Mononuclear cell (primary cell): Measurements from ENCODE around the gene ITGA7. TPM values are rescaled to one million over a fixed set of nuclear protein-coding genes. Genes with fewer than 3 reads are reported as not detected.
A peak's percentile ranks its signal among the peaks of the same experiment; 100 is the strongest.

ENCODE experiments used
- H3K27me3 ChIP-seq: 2 replicates; pipeline ENCODE4 v1.6.0; 2011; ENCODE audit warnings: low read length, control low read depth; ENCODE audit not compliant: insufficient read depth
- H3K4me1 ChIP-seq: 2 replicates; pipeline ENCODE4 v1.5.1; 2011; ENCODE audit warnings: mild to moderate bottlenecking, low read length, control low read depth; ENCODE audit not compliant: insufficient read depth
- H3K4me3 ChIP-seq: 2 replicates; pipeline ENCODE4 v1.5.1; 2011; ENCODE audit warnings: mild to moderate bottlenecking, low read length, moderate library complexity
- H3K9me3 ChIP-seq: 2 replicates; pipeline ENCODE4 v1.5.1; 2011; ENCODE audit warnings: low read depth, mild to moderate bottlenecking, control low read depth, low read length
- total RNA-seq: library from RNA; depleted of rRNA; stranded (reverse); fragments of >200 nt; gene quantifications from one replicate; pipeline ENCODE4 v1.2.3, GENCODE V29; 2012

Gene ITGA7
- total RNA-seq, 1 donor, result 2.0 TPM

DNA sequence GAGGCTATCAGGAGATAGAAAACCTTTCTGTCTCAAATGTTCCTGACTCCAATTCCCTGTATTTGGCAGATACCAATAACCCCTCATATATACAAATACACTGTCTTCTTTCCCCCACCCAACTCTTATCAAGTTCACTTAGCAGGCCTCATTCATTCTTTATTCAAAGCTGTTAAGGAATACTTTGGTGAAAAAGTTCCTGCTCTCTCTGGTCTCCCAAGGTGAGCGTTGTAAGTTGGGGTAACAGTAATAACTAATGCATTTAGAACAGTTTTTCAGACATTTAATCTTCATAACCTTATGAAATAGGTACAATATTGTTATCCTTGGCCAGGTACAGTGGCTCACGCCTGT, 31.3 kb upstream of the ITGA7 start:
- Histone ChIP-seq H3K9me3 (no peaks in the 10 kb centered on the region), H3K4me1 (peaks cover 27% of the 10 kb centered on the region), H3K27me3 (peaks cover 3% of the 10 kb centered on the region), H3K4me3 (peak overlapping the region; percentile 59)

DNA sequence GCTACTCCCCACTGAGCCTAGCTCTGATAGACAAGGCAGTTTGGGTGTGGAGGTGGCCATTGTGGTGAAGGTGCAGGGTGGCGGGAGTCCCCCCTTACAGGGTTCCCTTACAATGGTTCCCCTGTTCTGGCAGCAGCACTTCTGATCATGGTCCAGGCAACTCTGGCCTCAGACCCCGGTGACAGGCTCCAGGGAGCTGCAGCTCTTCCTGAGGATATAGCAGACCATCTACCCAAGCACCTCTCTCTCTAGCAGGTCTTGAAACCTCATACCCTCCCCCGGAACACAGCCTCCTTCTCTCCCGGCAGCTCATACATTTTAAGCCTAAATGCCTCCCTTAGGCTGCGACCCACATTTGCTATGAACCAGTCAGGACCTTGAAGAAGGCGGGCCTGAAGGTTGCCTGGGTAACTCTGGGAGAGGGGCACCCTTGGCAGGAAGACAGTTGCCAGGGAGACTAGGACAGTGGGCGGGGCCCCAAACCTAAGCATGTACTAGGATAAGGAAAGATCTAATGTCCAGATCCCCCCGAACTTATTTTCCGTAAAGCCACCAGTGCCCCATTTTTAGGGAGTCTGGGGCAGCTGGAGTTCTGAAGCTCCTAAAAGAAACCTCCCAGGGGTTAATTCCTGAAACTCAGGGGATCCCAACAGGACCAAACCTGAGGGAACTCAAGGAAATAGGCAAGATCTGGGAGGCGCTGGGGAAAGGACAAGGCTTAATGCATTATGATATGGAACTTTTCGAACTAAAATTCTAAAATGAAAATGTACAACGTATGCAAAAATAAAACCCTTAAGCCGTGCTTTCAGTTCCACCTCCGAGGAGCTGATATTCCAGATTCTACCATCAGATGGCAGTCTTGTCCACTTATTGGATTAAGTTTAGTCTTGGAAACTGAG, 30.7 kb upstream of the ITGA7 start:
- H3K4me3 ChIP-seq, result peak overlapping the region; percentile 59
- peaks cover 2% of the 10 kb centered on the region for H3K27me3 ChIP-seq
- H3K4me1 ChIP-seq, result peaks cover 21% of the 10 kb centered on the region
- no peaks in the 10 kb centered on the region for H3K9me3 ChIP-seq

DNA sequence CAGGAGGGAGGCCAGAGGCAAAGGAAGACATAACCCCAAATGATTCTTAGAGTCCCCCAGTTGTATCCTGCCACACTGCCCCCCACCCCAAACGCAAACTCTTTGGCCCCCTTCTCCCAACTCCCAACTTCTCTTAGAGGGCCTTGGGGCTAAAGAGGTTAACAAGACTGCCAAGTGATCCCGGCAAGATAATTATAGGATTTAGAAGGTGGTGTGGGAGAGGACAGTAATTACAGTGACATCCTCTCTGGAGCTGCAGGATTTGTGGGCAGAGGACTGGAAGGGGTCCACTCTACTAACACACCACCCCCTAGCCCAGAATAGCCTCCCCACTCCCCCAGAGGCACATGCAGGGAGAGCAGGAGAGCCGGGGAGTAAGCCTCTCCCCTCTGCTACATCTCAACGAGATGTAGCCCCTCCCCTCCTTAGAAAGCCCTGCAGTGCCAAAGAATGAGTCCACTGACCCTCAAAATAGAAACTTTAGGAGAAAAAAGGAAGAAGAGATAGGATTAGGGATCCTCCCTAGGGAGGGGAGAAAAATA, 29.9 kb upstream of the ITGA7 start:
- H3K4me1 ChIP-seq, result peaks cover 19% of the 10 kb centered on the region
- H3K9me3 ChIP-seq, result no peaks in the 10 kb centered on the region
- H3K4me3 ChIP-seq, result no peak overlapping the region
- H3K27me3 ChIP-seq, result peaks cover 2% of the 10 kb centered on the region

DNA sequence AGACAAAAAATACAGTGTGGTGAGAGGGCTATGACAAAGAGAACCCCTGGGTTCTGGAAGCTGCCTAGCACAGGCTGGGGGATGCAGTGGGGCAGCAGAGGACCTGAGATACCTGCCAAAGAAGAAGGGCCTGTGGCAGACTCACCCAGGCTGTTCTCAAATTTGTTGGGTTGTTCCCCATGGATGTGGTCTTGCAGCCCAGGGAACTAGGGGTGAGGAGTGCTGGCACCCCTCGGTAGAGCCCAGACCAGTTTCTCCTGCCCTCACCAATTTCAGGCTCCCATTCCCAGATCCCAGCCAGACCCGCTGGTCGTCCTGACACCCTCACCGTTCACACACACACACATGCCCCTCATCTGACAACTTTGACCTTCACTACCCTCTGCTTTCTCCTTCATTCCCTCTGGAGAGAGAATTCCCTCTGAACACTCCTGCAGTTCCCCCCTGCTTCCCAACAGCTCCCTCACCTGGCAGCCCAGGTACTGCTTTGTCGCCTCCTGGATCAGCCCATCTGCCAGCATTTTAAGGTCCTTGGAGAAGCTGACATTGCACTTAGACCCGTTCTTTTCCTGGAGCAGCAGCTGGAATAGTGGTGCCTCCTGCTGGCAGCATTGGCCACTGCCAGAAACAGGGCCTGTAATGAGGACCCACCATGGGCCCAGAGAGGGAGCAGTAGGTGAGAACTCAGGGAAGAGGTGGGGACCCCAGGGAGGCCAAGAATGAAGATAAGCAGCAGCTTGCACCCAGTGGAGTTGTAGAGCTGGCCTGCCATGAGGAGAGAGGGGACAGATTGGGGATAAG, 29.3 kb upstream of the ITGA7 start:
- Histone ChIP-seq H3K27me3 (peaks cover 2% of the 10 kb centered on the region), H3K4me1 (peaks cover 16% of the 10 kb centered on the region), H3K9me3 (no peaks in the 10 kb centered on the region), H3K4me3 (no peak overlapping the region)

DNA sequence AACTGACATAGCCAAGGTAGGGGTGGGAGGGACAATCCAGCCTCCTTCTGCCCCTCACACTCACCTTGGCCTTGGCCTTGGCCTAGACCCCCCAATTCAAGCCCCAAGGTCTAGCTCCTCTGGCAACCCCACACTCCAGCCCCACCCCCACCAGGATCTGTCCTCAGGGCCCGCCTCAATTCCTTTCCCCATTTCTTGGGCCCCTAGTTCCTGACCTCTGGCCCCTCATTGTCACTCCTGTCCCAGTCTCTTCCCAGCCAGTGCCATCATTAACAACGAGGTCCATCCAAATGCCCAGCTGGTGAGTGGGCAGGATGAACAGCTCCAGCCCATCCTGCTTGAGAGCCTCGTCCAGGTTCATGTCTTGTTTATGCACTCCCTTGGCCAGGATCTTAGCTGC, 28.4 kb upstream of the ITGA7 start:
- peaks cover 17% of the 10 kb centered on the region for H3K4me1 ChIP-seq
- no peaks in the 10 kb centered on the region for H3K9me3 ChIP-seq
- H3K27me3 ChIP-seq, result no peaks in the 10 kb centered on the region
- H3K4me3 ChIP-seq, result no peak overlapping the region

DNA sequence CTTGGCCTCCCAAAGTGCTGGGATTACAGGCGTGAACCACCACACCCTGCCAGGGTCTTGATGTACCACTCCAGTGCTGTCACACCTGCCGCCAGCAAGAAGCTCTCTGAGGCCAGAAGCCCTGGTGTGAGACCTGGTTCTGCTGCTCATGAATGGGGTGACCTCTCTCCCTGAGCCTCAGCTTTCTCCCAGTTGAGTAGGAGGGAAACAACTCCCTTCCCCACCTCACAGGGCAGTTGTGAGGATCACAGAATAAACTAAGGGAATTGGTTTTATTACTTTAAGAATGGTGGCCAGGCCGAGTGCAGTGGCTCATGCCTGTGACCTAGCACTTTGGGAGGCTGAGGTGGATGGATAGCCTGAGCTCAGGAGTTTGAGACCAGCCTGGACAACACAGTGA, 26.9 kb upstream of the ITGA7 start:
- Histone ChIP-seq H3K4me1 (peaks cover 31% of the 10 kb centered on the region), H3K27me3 (no peaks in the 10 kb centered on the region), H3K4me3 (no peak overlapping the region), H3K9me3 (no peaks in the 10 kb centered on the region)

DNA sequence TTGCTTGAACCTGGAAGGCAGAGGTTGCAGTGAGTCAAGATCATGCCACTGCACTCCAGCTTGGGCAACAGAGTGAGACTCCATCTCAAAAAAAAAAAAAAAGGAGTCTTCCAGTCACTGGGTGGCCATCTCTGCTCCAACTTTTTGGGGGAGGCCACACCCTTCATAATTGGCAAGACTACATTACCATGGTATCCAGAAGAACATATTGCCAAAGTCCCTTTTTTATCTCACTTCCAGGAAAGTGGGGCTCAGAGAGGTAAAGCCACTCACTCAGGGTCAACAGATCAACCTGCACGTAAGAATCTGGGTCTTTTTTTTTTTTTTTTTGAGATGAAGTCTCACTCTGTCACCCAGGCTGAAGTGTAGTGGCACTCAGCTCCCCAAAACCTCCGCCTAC, 26.2 kb upstream of the ITGA7 start:
- peaks cover 32% of the 10 kb centered on the region for H3K4me1 ChIP-seq
- no peaks in the 10 kb centered on the region for H3K27me3 ChIP-seq
- no peaks in the 10 kb centered on the region for H3K9me3 ChIP-seq
- no peak overlapping the region for H3K4me3 ChIP-seq

DNA sequence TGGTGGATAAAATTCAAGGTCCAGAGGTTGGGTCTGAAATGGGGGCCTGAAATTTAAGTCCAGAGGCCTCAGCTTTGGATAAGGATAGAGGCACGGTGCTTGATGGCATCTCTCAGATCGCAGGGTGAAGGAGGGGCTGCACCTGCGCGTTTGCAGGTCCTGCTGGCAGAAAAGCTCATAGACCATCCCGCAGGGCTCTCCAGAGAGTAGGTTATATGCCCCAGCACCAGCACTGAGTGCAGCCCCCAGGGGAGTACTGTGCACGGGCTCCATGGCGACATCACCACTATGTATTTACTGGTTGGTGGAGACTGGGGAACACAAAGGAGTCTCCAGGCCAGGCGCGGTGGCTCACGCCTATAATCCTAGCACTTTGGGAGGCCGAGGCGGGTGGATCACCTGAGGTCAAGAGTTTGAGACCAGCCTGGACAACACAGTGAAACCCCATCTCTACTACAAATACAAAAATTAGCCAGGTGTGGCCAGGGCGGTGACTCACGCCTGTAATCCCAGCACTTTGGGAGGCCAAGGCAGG, 25.4 kb upstream of the ITGA7 start:
- Histone ChIP-seq H3K4me3 (no peak overlapping the region), H3K27me3 (no peaks in the 10 kb centered on the region), H3K4me1 (peaks cover 29% of the 10 kb centered on the region), H3K9me3 (no peaks in the 10 kb centered on the region)

DNA sequence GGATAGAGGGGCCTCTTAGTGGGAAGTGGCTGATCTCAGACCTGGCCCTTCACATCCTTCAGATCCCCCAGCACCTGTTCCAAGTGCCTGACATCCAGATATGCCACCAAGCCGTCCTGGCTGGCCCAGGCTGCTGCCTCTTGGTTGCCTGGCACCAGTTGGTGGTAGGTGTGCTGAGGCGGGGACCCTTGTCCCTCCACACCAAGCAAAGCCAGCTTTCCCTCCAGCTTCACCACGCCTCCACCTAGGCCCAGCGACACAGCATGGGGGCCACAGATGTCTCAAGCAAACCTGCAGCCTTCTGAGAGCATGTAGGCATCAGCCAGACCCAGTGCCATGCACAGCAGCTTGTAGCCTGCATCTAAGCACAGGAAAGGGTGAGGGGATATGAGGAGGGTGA, 24.6 kb upstream of the ITGA7 start:
- peaks cover 29% of the 10 kb centered on the region for H3K4me1 ChIP-seq
- H3K27me3 ChIP-seq, result no peaks in the 10 kb centered on the region
- no peaks in the 10 kb centered on the region for H3K9me3 ChIP-seq
- no peak overlapping the region for H3K4me3 ChIP-seq

DNA sequence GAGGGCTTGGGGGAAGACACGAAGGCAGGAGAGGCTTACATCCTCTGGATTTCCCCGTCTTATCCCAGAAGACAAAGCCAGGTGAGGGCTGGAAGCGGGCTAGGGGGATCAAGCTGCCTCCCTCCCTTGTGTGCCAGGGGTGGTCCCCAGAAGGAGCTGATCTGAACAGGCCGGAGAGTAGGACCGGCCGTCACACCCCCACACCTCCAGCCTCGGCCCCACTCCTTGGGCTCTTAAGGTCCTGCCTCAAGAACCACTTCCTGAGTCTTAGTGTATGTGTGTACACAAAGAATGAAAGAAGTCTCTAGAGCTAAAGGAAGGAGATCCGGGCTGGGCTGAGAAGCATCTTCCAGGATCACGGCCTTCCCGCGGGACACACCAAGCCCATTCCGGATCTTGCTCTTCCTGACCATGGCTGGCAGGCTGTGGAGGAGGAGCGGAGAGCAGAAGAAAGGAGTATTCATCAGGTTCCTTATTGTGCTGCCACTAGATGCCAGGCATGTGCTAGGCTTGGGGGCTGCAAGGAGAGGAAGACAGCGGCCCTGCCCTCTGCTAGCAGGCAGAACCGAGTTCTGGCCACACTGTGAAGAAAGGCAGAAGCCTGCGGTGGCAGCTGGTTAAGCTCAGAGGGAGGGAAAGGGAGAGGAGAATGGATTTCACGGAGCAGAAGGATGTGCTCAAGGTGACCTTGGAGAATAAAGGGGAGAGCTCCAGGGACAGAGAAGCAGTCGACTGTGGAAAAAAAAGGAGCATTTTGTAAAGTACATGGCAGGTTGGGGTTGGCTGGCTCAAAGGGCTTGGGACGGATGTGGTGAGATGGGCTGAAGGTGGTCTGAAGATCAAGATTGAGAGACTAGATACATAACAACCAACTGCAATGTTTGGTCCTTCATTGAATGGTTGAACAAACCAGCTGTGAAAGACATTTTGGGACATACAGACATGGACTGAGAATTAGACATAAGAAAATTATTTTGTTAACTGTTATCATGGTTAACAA, 22.4 kb upstream of the ITGA7 start:
- H3K4me1 ChIP-seq, result peaks cover 37% of the 10 kb centered on the region
- no peaks in the 10 kb centered on the region for H3K9me3 ChIP-seq
- H3K27me3 ChIP-seq, result no peaks in the 10 kb centered on the region
- peak overlapping the region; percentile 68 for H3K4me3 ChIP-seq

DNA sequence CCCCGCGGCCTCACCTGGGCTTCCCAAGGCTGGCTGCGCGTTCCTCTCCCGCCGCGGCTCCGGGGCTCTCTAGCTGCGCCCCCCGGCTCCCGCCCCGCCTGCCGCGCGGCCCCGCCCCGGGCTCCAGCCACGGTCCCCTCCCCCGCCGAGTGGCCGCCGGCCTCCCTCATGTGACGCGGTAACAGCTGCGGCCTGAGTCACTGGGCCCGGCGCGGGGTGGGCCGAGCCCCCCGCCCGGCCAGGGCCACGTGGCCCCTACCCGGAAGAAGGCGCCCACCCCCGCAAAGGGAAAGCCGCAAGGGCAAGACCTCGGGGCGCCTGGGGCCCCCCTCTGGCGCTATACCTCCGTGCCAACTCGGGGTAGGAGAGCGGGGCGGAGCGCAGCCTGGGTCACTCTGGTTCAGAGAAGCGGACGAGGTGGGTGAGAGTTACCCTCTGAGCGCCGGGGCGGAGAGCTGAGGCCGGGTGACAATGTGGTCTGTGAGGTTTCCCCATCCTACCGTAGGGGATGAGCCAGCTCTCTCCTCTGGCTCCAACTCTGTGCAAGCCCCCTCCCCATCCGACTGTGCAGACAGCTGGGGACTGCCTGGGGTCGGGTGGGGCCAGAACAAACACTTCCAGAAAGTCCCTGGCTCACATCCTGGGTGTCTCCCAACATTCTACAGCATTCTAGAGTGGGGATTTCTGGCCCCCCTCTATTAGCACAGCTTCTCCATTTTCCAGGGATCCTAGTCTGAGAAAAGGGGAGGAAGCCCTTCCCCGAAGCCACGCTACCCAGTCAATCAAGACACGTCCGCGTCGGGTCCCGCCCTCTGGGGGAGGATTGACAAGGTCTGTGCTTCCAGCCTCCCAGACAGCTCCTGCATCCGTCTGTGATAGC, 21.5 kb upstream of the ITGA7 start, which contains the start of gene CD63:
Gene CD63, minus strand, starts transcription at position 71 of the 880 bp plus-strand sequence. CDS start 668 bp downstream, outside the sequence.
- no peaks in the 10 kb centered on the region for H3K9me3 ChIP-seq
- H3K27me3 ChIP-seq, result no peaks in the 10 kb centered on the region
- peak within 1 kb of the TSS; percentile 68 for H3K4me3 ChIP-seq
- H3K4me1 ChIP-seq, result peaks cover 42% of the 10 kb centered on the region

DNA sequence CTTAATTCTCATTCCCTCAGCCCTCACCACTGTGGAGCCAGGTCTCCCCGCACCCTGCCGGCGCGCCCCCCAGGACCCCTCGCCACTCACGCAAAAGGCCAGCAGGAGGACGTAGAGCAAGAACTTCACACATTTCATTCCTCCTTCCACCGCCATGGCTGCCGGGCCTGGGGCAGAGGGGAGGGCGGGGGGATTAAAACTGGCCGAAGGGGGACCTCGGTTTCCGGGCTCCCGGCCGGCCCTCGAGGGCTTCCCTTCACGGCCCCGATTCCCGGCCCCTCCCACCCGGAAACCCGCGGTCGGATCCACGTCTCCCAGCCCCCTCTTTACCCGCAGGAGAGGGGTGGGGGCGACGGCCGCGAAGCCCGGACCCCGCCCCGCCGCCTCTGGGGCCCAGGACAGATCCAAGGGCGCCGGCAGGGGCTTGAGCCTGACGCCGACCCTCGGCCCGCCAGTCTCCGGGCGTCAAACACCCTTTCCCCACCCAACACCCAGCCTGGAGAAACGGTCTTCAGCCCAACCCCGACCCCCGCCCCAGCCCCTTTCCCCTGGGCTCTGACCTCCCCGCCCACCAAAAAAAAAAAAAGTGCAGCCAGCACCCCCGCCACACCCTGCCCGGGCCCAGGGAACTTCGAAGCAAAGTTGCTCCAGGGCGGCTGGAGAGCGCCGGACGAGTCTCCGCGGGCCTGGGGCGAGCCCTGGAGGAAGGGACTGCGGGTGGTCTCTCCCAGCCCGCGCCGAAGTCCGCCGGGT, 20.7 kb upstream of the ITGA7 start:
- H3K9me3 ChIP-seq, result no peaks in the 10 kb centered on the region
- H3K27me3 ChIP-seq, result no peaks in the 10 kb centered on the region
- peak overlapping the region; percentile 68 for H3K4me3 ChIP-seq
- H3K4me1 ChIP-seq, result peaks cover 42% of the 10 kb centered on the region

DNA sequence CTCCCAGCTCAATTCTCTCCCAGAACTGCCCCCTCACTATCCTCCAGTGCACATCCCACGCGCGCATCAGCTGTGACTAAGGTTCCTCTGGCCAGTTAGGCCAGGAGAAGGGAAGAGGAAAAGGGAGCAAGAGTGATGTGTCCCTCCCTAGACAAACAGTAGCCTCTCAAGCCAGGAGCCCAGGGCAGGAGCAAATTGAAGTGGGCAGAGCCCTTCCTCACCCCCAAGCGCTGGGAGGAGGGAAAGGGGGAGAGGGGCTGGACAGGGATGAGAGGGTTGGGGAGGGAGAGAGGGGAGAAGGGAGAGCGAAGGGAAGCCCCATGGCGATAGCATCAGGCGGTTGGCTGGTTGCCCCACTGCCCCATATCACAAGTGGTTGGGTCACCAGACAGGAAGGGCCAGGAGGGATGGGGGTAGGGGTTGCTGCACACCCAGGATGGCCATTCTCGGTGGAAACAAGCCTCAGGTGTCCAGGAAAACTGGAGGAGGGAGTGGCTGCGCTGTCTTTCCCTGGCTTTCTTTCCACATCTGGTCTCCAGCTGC, 20.0 kb upstream of the ITGA7 start:
- Histone ChIP-seq H3K9me3 (no peaks in the 10 kb centered on the region), H3K4me1 (peaks cover 42% of the 10 kb centered on the region), H3K27me3 (no peaks in the 10 kb centered on the region), H3K4me3 (peak overlapping the region; percentile 68)
